ENCODE results near the gene TRAF3.
A peak's percentile ranks its signal among the peaks of the same experiment; 100 is the strongest.

The TRAF3 gene, protein sequence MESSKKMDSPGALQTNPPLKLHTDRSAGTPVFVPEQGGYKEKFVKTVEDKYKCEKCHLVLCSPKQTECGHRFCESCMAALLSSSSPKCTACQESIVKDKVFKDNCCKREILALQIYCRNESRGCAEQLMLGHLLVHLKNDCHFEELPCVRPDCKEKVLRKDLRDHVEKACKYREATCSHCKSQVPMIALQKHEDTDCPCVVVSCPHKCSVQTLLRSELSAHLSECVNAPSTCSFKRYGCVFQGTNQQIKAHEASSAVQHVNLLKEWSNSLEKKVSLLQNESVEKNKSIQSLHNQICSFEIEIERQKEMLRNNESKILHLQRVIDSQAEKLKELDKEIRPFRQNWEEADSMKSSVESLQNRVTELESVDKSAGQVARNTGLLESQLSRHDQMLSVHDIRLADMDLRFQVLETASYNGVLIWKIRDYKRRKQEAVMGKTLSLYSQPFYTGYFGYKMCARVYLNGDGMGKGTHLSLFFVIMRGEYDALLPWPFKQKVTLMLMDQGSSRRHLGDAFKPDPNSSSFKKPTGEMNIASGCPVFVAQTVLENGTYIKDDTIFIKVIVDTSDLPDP

DNA sequence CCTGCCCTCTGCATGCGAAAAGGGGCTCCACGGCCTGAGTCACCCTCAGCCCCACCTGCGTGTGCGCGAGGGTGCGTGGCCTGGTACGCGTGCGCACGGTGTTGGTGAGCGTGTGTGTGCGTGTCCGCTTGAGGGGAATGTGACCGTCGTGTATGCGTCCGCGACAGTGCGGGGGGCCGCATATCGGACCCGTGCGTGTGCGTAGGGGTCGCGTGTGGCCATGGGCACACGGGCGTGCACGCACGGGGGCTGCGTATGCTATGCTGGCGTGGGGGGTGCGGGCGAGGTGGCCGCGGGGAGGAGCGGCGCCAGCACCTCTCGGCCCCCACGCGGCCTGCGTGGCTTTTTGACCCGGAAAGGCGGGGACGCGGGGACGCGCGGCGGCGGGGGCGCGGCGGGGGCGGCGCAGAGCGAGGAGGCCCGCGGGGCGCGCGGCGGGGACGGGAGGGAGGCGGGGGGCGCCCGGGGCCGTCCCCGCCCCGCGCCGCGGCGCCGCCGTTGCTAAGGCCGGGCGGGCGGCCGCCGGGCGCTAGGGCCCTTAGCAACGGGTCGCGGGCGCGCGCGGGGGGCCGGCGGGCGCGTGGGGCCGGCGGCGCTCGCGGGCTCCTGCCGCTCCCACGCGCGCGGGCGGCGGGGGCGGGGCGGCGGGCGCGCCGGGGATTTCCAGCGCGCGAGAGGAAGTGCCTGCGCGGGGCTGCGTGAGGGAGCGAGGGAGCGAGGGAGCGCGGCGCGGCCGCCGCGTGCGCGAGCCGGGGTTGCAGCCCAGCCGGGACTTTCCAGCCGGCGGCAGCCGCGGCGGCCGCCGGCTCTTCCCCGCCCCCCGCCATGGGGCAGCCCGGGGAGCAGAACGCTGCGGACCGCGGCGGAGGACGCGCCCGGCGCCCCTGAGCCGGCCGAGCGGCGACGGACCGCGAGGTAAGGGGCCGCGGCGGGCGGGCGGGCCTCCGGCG is at the start of gene TRAF3:
Gene TRAF3 (plus strand): TSS at position 689 of the 950 bp plus-strand sequence. CDS start 92,753 bp downstream, outside the sequence.
- no peak for DNase-seq

DNA sequence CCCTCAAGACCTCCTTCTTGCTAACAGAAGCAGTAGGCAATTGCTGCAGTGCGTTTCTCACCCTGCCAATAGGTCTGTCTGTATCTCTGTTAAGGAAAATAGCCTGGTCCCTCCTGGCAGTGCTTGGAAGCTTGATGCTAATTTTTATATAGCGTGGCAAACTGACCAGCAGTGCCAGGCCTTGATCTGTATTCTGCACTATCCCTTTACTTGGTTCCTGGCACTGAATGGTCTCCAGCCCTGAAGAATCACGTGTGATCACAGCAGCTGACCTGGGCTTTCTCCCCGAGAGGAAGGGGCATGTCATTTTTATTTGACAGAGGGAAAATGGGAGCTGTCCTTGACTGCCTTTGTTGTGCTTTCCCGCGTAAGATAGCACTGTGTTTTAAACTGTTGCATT is 48.7 kb upstream of the TRAF3 start:
- no peak for DNase-seq

DNA sequence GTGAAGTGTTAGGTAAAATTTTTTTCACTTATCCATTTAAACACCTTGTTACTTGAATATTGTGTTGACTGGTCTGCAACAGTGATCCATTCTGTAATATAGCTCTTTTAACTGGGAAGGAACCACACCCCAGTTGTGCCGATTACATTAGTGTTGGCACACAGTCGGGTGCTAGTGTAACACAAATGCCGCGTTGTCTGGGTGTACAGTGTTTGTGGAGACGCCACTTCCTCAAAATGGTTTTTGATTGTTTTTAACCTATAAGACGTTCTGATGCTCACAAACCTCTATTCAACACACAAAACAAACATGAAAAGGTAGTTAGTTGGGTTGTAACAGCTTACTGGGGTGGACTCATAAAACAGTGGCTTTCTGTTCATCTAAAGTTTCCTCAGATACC is 48.0 kb upstream of the TRAF3 start:
- DNase-seq, result no peak

DNA sequence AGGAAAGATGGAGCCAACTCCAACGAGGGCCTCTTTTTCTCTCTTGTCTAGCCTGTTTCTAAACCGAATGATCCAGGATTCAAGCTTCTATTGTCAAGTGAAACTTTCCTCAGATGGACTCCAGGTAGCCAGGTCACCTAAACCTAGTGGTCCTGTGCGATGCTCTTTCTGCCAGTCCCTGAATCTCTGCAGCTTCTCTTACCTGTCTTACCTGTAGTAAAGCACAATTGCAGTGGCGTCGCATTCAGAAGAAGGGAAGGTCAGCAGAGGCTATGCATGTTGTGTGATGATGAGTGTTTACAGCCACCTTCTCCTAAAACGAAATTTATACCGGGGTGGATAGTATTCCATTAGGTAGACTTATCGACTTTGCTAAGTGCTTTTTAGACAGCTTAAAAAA is 47.4 kb upstream of the TRAF3 start:
- DNase-seq, result no peak

DNA sequence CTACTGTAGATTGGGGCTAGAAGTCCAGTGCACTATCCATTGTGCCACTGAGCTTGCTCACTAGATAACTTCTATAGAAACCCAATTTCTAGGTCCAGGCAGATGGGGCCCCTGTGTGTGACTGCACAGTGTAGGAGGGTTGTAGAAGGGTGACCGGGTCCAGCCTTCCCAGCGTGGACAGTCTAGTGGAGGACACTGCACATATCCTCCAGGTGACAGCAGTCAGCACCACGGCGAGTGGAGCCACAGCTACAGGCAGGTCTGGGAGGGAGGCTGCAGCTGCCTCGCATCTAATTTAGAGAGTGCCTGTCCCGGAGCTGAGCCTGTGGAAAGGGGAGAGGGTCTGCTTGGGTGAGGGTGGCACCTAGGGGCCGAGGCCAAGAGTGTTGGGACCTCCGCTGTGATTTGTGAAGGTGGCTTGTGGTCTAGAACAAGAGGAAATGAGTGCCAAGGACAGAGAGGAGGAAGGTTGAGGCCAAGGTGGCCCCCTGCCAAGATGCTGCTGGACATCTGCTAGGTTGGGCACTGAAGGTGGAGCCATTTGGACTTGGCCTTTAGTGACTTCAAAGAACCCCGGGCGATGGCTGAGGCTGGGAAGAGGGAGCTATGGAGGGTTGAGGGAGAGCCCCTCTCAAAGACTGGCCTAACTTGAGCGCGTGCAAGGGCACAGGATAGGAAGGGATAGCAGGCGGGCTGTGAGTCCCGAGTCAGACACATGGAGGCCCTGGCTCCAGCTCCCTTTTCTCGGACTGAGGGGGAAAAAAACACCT is 46.0 kb upstream of the TRAF3 start:
- no peak for DNase-seq

DNA sequence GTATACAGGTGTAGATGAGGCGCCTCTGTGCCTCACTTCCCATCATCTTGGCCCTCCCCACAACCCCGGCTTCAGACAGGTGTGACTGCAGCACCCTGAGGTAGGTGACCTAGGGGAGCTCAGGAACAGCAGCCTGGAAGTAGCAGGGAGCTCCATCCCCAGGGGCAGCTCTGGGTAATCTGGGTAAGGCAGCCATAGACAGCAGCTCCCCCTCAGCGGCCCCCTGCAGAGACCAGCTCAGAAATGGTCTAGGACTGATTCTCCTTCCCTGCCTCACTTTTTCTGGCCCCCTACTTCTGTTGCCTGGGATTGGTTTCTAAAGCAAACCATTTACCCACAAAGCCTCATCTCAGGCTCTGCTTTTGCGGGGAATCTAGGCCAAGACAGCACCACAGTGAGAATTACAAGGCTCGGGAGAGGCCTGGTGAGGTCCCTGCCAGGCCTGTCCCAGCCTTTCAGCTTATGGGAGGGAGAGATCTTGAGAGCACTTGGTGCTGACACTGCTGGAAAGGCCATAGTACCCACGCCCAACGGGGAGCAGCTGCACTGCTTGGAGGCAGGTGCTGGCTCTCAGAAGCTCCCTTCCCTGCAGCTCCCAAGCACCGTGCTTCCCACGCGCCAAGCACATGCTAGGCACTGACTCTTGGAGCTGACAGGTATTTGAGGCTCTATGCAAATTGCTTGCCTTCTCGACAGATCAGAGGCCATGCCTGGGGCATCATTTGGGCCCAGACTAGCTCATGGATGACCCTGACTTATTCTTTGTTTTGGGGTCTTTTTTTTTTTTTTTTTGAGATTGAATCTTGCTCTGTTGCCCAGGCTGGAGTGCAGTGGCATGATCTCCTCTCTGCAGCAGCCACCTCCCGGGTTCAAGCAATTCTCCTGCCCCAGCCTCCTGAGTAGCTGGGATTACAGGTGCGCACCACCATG is 45.1 kb upstream of the TRAF3 start:
- DNase-seq, result no peak

DNA sequence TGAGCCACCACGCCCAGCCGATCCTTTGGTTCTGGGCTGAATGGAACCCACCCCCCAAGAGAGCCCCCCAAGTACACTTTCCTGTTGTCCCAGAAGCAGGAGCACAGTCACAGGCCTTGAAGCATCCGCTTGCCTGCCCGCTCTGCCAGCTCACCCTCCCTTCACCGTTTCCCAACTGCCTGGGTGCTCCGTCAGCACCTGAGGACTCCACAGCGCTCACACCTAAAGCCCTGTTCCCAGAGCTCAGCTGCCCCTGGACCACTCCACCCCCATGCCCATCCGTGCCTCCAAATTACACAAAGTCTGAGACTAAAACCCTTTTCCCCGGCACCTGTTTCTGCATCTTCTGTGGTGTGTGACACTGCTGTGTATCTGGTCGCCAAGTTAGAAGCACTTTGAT is 44.3 kb upstream of the TRAF3 start:
- DNase-seq, result no peak

DNA sequence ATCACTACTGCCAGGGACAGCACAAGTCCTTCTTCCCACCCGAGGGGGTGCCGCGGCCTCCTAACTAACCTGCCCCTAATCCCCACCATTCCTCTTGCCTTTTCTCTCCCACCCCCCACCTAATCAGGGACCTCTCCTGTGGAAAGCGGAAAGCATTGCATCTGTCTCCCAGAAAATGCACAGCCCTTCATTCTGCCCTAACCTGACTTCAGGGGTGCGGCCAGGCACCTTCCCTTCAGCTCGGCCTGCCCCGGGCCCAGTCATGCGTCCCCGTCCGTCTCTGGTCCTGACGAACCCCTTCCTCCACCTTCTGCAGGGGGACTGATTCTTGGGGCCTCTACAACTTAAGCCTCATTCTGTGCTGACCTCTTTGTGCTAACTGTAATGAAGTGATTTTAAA is 43.9 kb upstream of the TRAF3 start:
- no peak for DNase-seq

DNA sequence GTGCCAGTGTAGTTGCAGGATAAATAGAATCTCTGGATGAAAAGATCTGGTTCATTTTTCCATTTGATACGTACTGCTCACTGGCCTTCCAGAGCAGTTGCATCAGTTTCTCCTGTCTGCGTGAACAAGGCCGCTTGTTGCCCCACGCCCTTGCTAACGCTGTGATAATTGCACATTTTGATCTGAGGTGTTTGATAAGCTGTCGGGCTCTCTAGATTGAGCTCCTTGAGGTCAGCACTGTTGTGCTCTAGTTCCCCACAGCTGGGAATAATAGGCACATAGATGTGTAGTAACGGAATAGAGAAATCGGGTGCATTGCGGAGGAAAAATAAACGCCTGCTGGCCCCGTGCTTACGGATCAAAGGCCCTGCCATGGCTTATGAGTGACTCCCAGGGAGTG is 42.8 kb upstream of the TRAF3 start:
- DNase-seq, result no peak

DNA sequence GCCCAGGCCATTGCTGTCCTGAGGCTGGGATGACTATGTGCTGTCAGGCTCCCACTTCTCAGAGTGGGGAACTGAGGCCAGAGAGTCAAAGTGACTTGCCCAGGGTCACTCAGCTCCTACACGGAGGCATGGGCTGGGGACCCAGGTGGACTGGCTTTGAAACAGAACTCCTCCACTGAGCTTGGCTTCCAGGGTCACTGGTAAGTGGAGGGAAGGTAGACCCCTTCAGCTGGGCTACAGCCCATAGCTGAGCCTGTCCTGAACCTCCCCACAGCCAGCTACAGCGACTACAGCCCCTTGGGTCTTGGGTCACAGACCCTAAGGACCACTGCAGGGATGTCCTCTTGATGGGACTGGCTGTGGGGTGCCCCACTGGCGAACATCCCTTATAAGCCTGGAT is 40.3 kb upstream of the TRAF3 start:
- no peak for DNase-seq

DNA sequence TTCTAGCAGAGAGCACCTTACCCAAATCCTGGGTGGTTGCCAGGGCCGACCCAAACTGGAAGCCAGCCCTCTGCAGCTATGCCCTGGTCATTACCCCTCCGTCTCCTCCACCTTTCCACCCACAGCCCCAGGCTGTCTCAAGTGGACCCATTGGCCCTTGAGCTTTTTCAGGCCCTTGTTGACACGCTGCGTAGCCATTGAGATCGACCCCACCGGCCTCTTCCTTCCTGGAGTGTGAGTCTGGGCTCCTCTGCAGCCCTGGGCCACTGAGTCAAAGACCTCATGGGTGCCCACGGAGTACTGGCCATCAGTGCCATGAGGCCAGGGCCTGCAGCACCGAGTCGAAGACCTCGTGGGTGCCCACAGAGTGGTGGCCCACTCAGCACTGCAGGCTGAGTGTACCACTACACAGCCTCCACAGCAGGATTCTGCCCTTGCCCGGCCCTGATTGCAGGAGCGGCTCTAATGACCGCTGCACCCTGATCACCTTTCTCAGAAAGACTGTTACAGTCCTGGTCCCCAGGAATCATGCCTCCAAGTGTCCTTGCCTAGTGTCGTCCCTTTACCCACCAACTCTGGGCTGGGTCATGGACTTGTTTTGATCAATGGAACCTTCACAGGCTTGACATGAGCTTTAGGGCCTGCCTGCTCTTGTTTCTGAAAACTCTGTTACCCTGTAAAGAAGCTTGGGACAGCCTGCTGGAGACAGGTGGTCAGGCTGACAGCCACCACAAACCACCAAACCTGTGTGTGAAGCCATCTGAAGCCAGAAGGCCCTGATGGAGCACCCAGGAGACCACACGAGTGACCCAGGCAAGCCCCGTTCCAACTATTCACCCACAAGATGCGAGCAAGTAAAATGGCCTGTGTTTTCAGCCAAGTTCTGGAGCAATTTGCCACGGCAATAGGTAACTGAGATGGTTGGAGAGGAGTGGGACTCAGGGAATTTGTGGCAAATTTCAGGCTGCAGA is 39.6 kb upstream of the TRAF3 start:
- DNase-seq, result no peak

DNA sequence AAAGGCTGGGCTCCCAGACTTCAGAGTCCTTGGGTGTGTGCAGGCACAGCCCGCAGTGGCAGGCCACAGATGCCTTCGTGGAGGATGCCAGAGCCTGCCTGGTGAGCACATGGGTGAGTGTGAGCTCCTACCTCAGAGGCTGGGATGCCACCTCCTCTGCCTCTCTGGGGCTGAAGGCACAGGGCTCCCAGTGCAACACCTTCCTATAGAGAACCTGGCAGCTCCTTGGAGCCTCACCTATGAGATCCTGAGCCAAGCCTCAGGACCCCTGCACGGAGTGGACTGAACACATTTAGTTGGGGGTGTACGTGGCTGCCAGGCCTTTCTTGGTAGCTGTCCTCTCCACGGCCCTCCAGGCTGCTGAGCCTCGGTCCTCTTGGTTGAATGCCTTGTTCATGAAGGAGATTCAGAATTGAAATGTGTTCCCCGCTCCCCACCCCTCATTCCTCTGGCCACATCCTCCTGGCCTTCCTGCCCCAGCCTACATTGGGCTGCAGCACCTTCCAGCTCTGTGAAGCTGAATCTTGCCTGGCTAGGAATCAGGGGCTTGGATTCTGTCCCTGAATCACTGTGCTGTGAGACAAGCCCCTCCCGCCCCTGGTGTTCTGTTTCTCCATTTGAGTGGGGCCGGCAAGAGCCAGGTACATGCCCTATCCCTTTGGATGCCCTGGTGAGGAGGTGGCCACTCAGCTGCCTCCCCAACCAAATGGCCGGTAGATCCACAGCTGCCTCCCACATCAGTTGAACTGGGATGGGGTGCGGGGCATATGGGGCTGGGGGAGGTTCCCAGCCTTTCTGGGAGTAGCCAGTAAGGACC is 38.7 kb upstream of the TRAF3 start:
- no peak for DNase-seq

DNA sequence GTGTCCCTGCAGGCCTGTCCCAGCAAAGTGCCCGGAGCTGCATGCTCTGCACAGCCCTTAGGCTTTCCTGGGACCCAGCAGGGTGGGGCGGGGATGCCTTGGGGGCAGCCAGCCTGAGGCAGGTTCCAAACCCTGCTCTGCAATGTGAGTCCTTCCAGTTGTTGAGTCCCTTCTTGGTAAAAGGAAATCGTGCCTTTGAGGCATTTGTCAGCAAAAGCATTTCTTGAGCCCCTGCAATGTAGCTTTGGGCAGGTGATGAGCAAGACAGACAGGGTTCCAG is 38.1 kb upstream of the TRAF3 start:
- DNase-seq, result no peak

DNA sequence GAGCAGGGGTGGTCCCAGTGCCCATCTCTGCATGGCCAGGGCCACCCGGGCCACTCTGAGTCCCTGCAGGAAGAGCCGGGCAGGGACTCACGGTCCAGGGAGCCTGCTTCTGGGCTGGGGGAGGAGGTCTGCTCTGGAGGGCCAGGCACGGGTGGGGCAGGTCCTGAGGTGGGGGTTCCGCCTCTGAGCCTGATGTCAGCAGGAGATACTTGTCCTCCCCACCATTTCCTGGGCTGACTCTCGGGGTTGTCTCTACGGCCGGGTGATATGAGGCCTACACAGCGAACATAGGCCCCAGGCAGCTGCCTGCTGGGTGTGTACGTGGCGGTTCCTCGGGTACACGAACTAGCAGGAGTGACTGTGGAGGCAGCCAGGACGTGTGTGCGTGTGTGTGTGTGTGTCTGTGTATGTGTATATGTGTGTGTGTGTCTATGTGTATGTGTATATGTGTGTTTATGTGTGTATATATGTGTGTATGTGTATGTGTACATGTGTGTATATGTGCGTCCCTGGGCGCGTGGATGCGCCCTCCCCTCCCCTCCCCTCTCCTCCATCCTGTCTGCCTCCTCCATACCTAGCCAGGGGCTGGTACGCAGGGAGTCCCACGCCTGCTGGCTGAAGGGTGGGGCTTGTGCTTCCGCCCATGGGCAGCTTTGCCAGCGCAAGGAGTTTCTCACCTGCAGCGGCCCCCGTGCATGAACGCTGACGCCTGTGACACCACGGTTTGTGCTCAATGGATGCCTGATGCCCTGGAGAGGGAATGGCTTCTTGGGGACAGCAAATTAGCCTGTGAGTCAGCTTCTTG is 30.4 kb upstream of the TRAF3 start:
- DNase-seq, result no peak

DNA sequence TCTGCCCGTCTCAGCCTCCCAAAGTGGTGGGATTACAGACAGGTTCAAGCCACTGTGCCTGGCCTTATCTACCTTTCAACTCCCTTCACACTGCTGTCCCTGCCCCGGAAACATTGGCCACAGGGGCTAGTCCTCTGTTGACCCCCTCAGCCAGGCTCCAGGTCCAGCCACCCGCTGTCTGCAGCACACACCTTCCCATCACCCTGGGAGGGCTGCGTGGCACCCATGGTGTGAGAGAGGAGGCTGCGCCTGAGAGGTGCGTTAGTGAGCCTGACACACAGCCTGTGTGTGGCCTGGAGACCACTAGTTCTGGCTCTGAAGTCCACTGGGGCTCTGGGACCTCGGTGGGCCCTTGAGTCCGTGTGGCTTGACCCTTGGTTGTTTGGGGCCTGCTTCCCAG is 28.4 kb upstream of the TRAF3 start:
- no peak for DNase-seq

DNA sequence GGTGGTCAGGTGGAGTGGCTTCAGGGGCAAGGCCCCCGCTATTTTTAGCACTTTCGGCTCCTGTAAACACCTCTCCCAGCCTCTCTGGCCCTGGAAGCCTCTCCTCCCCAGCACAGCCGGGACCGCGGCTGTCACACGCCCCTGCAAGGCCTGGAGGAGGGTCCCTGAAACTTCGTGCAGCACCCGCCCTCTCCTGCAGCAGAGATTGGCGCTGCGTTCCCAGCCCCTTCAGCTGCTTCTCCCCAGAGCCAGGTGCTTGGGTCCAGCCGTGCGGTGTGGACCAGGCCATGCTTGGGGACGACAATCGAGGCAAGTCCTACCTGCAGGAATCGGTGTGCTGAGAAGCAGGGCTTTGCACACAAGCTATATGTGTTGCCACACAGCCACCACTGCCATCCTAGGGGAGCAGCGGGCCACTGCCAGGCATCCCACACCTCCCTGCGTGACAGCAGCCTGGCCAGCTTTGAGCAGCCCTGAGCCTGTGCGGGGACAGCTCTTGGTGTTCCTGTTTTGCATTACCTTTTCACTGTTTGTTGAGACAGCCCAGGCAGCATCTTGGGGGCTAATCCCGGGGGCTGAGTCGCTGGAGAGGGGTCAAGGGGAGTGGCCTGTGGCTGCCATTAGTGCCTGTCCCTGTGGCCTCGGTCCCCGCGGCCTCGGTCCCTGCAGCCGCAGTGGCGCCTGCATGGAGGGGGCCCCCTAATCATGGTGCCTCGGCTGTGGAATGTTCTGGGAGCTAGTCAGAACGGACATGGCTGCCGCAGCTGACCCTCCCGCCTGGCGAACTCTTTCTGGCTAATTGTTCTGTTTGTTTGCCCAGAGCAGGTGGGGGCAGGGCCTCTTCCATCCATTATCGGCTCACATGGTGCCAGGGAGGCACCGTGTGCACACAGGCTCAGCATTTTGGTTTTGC is 27.6 kb upstream of the TRAF3 start:
- DNase-seq, result peak; percentile 36

DNA sequence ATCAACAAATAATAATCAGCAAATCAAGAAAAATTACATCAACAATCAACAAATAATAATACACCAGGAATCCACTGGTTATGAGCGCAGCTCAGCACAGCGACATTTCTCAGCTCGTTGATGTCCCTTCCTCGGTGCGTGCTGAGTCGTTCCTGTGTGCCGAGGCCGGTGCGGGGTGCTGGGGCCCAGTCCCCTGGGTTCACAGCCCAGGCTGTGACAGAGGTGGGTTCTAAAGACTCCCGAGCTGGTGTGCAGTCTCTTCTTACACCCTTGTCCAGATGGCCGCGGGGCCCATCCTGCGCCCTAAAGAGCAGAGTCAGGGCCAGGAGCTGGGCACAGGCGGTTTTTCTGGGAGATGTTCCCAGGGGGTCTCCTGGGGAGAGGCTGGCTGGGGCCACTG is 26.9 kb upstream of the TRAF3 start:
- no peak for DNase-seq

DNA sequence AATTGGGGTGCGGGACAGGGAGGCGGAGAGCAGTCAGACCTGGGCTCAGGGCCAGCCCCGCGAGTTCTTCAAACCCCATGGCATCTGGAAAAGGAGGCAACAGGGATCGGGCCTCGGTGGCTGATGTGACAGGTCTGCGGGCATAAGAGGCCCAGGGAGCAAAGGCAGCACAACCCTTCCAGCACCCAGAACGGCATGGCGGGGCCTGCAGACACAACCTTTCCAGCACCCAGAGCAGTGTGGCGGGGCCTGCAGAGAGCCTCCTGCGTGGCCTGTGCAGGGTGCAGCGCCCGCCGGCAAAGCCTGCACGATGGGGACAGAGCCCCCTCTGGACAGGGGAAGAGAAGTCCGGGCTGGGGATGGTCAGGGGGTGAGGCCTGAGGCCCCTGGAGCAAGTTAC is 26.2 kb upstream of the TRAF3 start:
- no peak for DNase-seq

Data from NCI-H2227 treated with DMSO at 0.1 percent for 48 hours (cell line).